ENCODE results near the gene MRPS26.

Gene MRPS26

DNA sequence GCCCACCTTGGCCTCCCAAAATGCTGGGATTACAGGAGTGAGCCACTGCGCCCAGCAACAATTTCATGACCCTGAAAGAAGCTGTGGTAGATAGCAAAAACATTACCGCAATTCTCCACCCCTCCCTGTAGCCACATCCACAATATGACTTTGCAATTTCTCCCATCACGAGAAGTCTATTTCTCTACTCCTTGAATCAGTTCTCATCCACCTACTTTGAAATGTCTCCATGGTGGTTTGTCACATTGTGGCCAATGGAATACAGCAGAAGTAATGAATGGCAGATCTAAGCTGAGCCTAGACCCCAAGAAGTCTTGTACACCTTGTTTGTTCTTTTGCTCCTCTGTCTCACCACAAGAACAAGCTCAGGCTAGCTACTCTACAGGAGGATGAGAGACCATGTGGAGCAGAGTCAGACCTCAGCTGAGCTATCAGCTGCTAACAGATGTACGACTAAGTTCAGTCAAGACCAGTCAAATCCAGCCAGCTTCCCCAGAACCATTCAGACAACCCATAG lies 31.8 kb downstream of the MRPS26 start:
- DNase-seq, result no peak

GRCh38 chr20:3080939-3081388 lies 35.1 kb downstream of the MRPS26 start:
- no peak for DNase-seq

- no peak for DNase-seq
These were observed 35.8 kb downstream of the MRPS26 start for GRCh38 chr20:3081641-3082040.

DNA sequence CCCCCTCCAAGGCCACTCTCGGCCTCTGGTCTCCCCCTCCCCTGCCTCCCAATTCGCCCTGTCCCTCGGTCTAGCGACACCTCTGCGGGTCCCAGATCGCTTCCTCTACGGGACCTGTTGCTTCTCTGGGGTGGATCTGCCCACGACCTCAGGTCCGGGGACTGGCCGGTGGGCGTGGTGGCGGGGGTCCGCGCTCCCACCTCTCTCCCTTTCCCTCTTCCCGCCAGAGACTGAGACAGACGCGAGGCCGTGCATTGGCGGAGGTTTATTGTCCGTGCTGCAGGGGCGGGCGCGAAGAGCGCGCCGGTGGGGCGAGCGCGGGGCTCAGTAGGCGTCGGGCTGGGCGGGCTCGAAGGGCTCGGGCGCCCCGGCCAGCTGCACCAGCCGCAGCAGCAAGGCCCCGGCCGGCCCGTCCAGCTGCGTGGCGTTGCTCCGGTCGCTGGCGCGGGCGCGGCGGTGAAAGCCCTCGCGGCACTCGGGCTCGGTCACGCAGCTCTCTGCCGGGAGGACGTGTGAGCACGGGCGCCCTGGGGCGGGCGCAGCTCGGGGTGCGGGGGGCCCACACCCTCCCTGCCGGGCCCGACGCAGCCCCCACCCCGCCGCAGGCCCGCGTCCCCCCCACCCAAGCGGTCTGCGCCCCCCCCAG lies 36.6 kb downstream of the MRPS26 start:
- no peak for DNase-seq

DNA sequence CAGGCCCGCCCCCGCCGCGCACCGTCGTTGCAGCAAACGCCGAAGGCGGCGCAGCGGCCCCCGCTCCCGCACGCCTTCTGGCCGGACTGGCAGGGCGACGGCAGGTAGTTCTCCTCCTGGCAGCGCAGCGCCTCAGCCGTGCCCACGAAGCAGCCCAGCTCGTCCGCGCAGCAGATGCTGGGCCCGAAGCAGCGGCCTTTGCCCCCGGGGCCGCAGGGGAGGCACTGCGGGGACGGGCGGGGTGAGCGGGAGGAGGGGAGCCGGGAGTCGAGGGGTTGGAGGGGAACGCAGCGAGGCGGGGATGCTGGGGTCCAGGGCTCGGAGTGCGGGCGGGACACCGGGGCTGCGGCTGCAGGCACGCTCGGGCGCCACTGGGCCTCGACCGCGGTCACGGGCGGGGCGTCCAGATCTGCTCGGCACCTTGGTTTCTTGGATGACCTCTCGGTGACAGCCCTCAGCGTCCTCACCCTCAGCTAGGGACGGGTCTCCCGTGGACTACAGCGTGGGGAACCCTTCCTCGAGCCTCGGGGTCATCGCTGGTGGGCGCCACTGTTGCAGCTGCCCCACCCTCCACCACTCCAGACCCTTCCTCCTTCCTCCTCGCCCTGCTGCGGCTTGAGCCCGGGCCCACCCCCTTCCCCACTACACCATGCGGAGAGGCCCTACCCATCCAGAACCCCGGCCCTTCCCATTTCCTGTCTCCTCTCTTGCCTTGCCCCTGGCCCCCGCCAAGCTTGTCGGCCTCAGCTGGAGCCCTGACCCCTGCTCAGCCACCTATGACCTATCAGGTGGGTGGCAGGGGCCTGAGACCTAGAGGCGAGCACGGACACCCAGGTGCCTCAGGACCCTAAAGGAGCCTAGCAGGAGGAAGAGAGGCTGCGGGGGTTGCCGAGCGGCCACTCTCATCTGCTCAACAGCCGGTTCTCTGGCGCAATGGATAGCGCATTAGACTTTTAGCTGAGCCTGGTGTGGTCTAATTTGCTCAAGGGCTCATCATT lies 37.4 kb downstream of the MRPS26 start:
- DNase-seq, result no peak

DNA sequence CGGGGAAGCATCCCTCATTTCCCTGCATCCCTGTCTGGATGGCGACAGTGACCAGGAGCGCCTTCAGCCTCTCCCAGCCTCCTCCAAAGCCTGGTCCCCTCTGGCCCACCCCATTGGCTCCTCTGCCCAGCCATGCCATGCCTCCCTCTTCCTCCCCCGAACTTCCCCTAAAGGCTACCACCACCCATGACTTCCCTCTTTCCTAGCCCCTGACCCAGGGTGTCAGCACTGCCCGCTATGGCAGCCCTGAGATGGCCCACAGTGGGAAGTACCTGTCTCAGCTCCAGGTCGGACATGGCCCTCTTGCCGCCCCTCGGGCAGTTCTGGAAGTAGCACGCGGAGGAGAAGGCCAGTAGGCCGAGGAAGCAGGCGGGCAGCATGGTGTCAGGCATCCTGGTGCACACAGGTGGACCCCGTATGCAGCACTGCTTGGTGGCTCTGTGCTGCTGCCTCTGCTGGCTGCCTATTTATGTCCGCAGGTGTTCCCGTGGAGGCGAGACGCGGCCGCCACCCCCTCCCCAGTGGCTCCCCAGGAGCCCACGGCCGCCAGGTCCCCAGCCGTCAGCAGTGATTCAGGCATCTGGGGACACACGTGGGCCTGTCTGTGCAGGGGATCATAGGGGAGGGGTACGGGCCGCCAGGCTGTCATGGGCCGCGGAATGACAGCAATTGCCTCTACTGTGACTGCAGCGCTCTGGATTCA lies 38.6 kb downstream of the MRPS26 start, which contains the start of gene AVP:
Gene AVP, minus strand, starts transcription at position 442 of the 703 bp plus-strand sequence. Its CDS starts 50 bp downstream, at position 392.
- no peak for DNase-seq

- DNase-seq, result no peak
These were observed 39.1 kb downstream of the MRPS26 start for GRCh38 chr20:3084986-3085360.

DNA sequence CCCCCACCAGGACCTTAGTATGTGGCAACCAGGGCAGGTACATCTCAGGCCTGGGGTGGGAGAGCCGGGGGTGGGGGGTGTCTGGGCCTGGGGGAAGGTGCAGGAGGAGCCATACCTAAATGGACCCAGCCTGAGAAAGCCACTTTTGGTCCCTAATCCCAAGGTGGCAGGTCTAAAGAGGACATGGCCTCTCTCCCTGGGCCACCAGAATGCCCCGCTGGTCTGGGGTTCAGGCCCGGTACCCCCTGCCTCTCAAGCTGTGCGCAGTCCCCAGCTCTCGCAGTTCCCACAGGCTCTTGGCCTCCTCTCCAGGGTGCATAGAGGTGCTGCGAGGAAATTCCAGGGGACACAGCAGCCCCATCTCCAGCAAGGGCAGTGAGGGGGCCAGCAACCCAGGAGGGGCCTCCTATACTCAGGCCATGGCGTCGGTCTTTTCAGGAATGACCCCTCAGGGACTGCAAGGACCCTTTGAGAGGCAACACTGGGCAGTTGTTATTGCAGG lies 39.8 kb downstream of the MRPS26 start:
- no peak for DNase-seq

GRCh38 chr20:3088031-3088430 lies 42.2 kb downstream of the MRPS26 start:
- no peak for DNase-seq

GRCh38 chr20:3090565-3090964 lies 44.7 kb downstream of the MRPS26 start:
- DNase-seq, result no peak

GRCh38 chr20:3092611-3093379 lies 46.9 kb downstream of the MRPS26 start:
- peak; percentile 62 for DNase-seq

GRCh38 chr20:3093861-3094361 lies 48.1 kb downstream of the MRPS26 start:
- DNase-seq, result no peak

GRCh38 chr20:3094848-3095629 lies 49.2 kb downstream of the MRPS26 start:
- DNase-seq, result no peak

All from right forelimb (tissue), 1 donor.